IMR-90 (cell line): ENCODE results near the gene PDILT. TPM values are rescaled to one million over a fixed set of nuclear protein-coding genes. Genes with fewer than 3 reads are reported as not detected.

Experiments
- ATAC-seq: fragments of 200-7000 bp; cut with Tn5 transposase; 2 replicates; pipeline ENCODE4 v1.9.1; 2020; ENCODE audit warnings: low read depth, mild to moderate bottlenecking, moderate library complexity
- BruUV-seq: library from RNA; stranded (reverse); fragments of 400-500 nt; replicated peaks from 2 replicates; lab custom pipeline; 2021; lab: Mats Ljungman, UMichigan
- CTCF ChIA-PET: fragments of 300-600 bp; formaldehyde crosslinking; extraction: SDS; loops from one replicate; lab custom pipeline; 2021; ENCODE audit warnings: antibody characterized with exemption; lab: Yijun Ruan, JAX
- POLR2A ChIA-PET: fragments of 300-600 bp; sonication (Branson Sonifier 250); formaldehyde crosslinking; loops from one replicate; lab custom pipeline; 2022; ENCODE audit warnings: antibody characterized with exemption; ENCODE audit not compliant: unreplicated experiment; lab: Charles Lee
- DNase-seq: peaks from one replicate; pipeline ENCODE4 v3.0.0; 2013
- H2AFZ ChIP-seq: replicated peaks from 2 replicates; pipeline ENCODE3; 2013; ENCODE audit warnings: low read length, mild to moderate bottlenecking; ENCODE audit not compliant: poor library complexity
- H2AK5ac ChIP-seq: 2 replicates; pipeline ENCODE4 v1.6.1; 2013; ENCODE audit warnings: low read depth, low read length, inconsistent platforms
- H2AK9ac ChIP-seq: replicated peaks from 2 replicates; pipeline ENCODE3; 2013; ENCODE audit warnings: mild to moderate bottlenecking, low read depth, low read length, moderate library complexity; ENCODE audit not compliant: poor library complexity
- H2BK120ac ChIP-seq: 2 replicates; pipeline ENCODE4 v1.6.1; 2013; ENCODE audit warnings: low read depth, low read length, inconsistent platforms
- H2BK15ac ChIP-seq: 3 replicates; pipeline ENCODE4 v1.6.1; 2013; ENCODE audit warnings: low read depth, low read length, inconsistent platforms
- H2BK20ac ChIP-seq: 2 replicates; pipeline ENCODE4 v1.6.1; 2013; ENCODE audit warnings: low read depth, mild to moderate bottlenecking, inconsistent platforms, low read length, moderate library complexity
- H2BK5ac ChIP-seq: 2 replicates; pipeline ENCODE4 v1.6.1; 2013; ENCODE audit warnings: mild to moderate bottlenecking, low read depth, low read length, inconsistent platforms; ENCODE audit not compliant: poor library complexity, severe bottlenecking
- H3K14ac ChIP-seq: replicated peaks from 2 replicates; pipeline ENCODE4 v1.6.1; 2013; ENCODE audit warnings: low read depth, low read length, inconsistent platforms
- H3K18ac ChIP-seq: 2 replicates; pipeline ENCODE4 v1.6.1; 2013; ENCODE audit warnings: low read depth, low read length, control low read depth
- H3K23ac ChIP-seq: 2 replicates; pipeline ENCODE4 v1.6.1; 2013; ENCODE audit warnings: low read depth, low read length, inconsistent platforms
- H3K27ac ChIP-seq: 2 replicates; pipeline ENCODE4 v1.5.1; 2013; ENCODE audit warnings: mild to moderate bottlenecking, control low read depth, low read length; ENCODE audit not compliant: insufficient read depth
- H3K27me3 ChIP-seq: 2 replicates; pipeline ENCODE4 v1.6.1; 2013; ENCODE audit warnings: low read length; ENCODE audit not compliant: control insufficient read depth, insufficient read depth
- H3K36me3 ChIP-seq: 2 replicates; pipeline ENCODE4 v1.6.1; 2013; ENCODE audit warnings: low read length, mixed read lengths; ENCODE audit not compliant: control insufficient read depth, insufficient read depth
- H3K4ac ChIP-seq: 2 replicates; pipeline ENCODE4 v1.6.1; 2013; ENCODE audit warnings: low read depth, low read length, inconsistent platforms
- H3K4me1 ChIP-seq: 2 replicates; pipeline ENCODE4 v1.6.1; 2013; ENCODE audit warnings: low read length, mixed read lengths; ENCODE audit not compliant: control insufficient read depth, insufficient read depth
- H3K4me2 ChIP-seq: 2 replicates; pipeline ENCODE4 v1.6.1; 2013; ENCODE audit warnings: low read depth, mild to moderate bottlenecking, control low read depth, low read length, moderate library complexity
- H3K4me3 ChIP-seq: 2 replicates; pipeline ENCODE4 v1.5.1; 2013; ENCODE audit warnings: low read depth, mild to moderate bottlenecking, control low read depth, low read length, moderate library complexity; ENCODE audit not compliant: insufficient read depth
- H3K56ac ChIP-seq: 2 replicates; pipeline ENCODE4 v1.6.1; 2013; ENCODE audit warnings: low read length, inconsistent platforms; ENCODE audit not compliant: insufficient read depth; ENCODE audit errors: extremely low read depth
- H3K79me1 ChIP-seq, 2 experiments: 2 replicates each; pipeline ENCODE4 v1.6.1; 2013; ENCODE audit warnings: low read length in 2 of 2, inconsistent platforms in 1 of 2, low read depth in 1 of 2
- H3K9ac ChIP-seq: 2 replicates; pipeline ENCODE4 v1.6.1; 2013; ENCODE audit warnings: low read depth, low read length, control low read depth
- H3K9me1 ChIP-seq: 2 replicates; pipeline ENCODE4 v1.6.1; 2013; ENCODE audit warnings: low read length, inconsistent platforms; ENCODE audit not compliant: insufficient read depth
- H3K9me3 ChIP-seq: 2 replicates; pipeline ENCODE4 v1.6.1; 2013; ENCODE audit warnings: low read length; ENCODE audit not compliant: control insufficient read depth, insufficient read depth
- H4K20me1 ChIP-seq: 2 replicates; pipeline ENCODE4 v1.6.1; 2013; ENCODE audit warnings: low read length, inconsistent platforms; ENCODE audit not compliant: insufficient read depth
- H4K5ac ChIP-seq: 2 replicates; pipeline ENCODE4 v1.6.1; 2013; ENCODE audit warnings: mild to moderate bottlenecking, low read depth, low read length, control low read depth
- H4K8ac ChIP-seq, 2 experiments: 2 replicates each; pipeline ENCODE4 v1.6.1; 2013; ENCODE audit warnings: low read depth in 2 of 2, low read length in 2 of 2, control low read depth in 1 of 2, inconsistent platforms in 1 of 2
- H4K91ac ChIP-seq: 2 replicates; pipeline ENCODE4 v1.6.1; 2013; ENCODE audit warnings: low read depth, low read length, inconsistent platforms; ENCODE audit not compliant: insufficient read depth
- BHLHE40 ChIP-seq: fragments of 150-350 bp; IDR thresholded peaks from 2 replicates; pipeline ENCODE4 v1.6.1; 2016; ENCODE audit warnings: mild to moderate bottlenecking, low read depth, low read length
- CEBPB ChIP-seq: IDR thresholded peaks from 2 replicates; pipeline ENCODE4 v1.6.1; 2012; ENCODE audit warnings: low read depth, low read length, improper control_type of control experiment
- ELK1 ChIP-seq: fragments of 150-350 bp; IDR thresholded peaks from 2 replicates; pipeline ENCODE4 v1.6.1; 2016; ENCODE audit warnings: low read depth, mild to moderate bottlenecking, low read length, moderate library complexity, borderline replicate concordance
- MAFK ChIP-seq: IDR thresholded peaks from 2 replicates; pipeline ENCODE4 v1.6.1; 2012; ENCODE audit warnings: low read depth, low read length, improper control_type of control experiment
- MXI1 ChIP-seq: IDR thresholded peaks from 2 replicates; pipeline ENCODE4 v1.6.1; 2012; ENCODE audit warnings: low read depth, mild to moderate bottlenecking, low read length, moderate library complexity, borderline replicate concordance
- NFE2L2 ChIP-seq: fragments of 150-350 bp; IDR thresholded peaks from 2 replicates; pipeline ENCODE4 v1.6.1; 2016; ENCODE audit warnings: low read depth, mild to moderate bottlenecking, low read length
- POLR2A ChIP-seq: IDR thresholded peaks from 2 replicates; pipeline ENCODE4 v1.6.1; 2012; ENCODE audit warnings: mild to moderate bottlenecking, low read depth, low read length
- RFX5 ChIP-seq: IDR thresholded peaks from 2 replicates; pipeline ENCODE4 v1.8.0; 2012; ENCODE audit warnings: low read depth, mild to moderate bottlenecking, low read length, moderate library complexity
- SMC3 ChIP-seq: fragments of 150-350 bp; IDR thresholded peaks from 2 replicates; pipeline ENCODE4 v1.6.1; 2016; ENCODE audit warnings: low read depth, mild to moderate bottlenecking, antibody characterized with exemption, low read length, moderate library complexity
- WGBS, 2 experiments: methylation state at CpG; one replicate each; pipeline versions ENCODE4 v1.1.5 to v1.1.7; 2013; ENCODE audit warnings: missing lambda C conversion rate in 2 of 2; ENCODE audit not compliant: insufficient read length in 1 of 2; ENCODE audit errors: extremely low coverage in 2 of 2; 5-methylcytosine and 5-hydroxymethylcytosine counted together
- dilution Hi-C: fragments of 300-500 bp; cut with HindIII; formaldehyde crosslinking; loops from one replicate; pipeline ENCODE4 v1.14.3; 2018; ENCODE audit warnings: low sequenced_read_pairs; ENCODE audit not compliant: unreplicated experiment
- in situ Hi-C: fragments of 300-500 bp; cut with MboI; formaldehyde crosslinking; loops from 3 replicates; pipeline ENCODE4 v1.14.3; 2019; ENCODE audit warnings: low sequenced_read_pairs, inconsistent platforms, mixed read lengths
- intact Hi-C: fragments of 100-400 bp; cut with micrococcal nuclease; formaldehyde crosslinking; loops from 2 replicates; pipeline ENCODE4 v1.10.0; 2022
- polyA plus RNA-seq, 3 experiments: library from polyadenylated mRNA; depleted of rRNA; stranded (reverse); fragments of >200 nt; gene quantifications; 2 replicates each; pipeline ENCODE4 v1.2.3, GENCODE V29; 2012; ENCODE audit warnings: low replicate concordance in 1 of 3
- total RNA-seq: library from RNA; depleted of rRNA; stranded (reverse); fragments of >200 nt; gene quantifications from 2 replicates; pipeline ENCODE4 v1.2.3, GENCODE V29; 2012
- TF ChIP-seq, protein P1 (sequence below): conservative IDR thresholded peaks from 2 replicates; pipeline ENCODE4 v1.5.1; 2012; ENCODE audit warnings: mild to moderate bottlenecking, low read depth, low read length, improper control_type of control experiment

The PDILT gene
- total and polyA plus RNA-seq, 2 of the 4 experiments (the other 2 are of a cell fraction) = not detected

DNA sequence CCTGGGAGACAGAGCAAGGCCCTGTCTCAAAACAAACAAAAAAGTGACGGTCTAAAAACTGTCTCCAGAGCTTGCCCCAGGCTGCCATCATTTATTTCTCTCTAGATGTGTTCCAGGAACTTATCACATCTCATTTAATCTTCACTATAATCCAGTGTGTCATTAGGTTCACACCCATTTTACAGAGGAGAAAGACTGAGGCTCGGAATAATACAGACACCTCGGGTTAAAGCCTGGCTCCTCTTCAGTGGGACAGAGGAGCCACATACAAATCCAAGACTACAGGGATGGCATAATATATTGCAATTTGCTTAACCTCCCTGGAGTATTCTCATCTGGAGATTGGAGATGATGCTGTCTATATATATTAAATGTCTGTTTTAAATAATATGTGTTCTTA lies 5.9 kb downstream of the PDILT start:
- Histone ChIP-seq H3K79me1 (no peaks in the 10 kb centered on the region), H4K5ac (no peak overlapping the region), H3K9ac (no peak overlapping the region), H3K18ac (no peak overlapping the region), H3K4me3 (no peak overlapping the region), H3K4ac (no peak overlapping the region), H2AK9ac (no peak overlapping the region), H3K27ac (no peak overlapping the region), H3K9me1 (no peaks in the 10 kb centered on the region), H2BK15ac (no peak overlapping the region), H4K8ac (no peak overlapping the region), H3K27me3 (no peaks in the 10 kb centered on the region), H3K14ac (no peak overlapping the region), H2BK5ac (no peak overlapping the region), H3K23ac (no peak overlapping the region), H3K36me3 (no peaks in the 10 kb centered on the region), H2AFZ (no peak overlapping the region), H2BK120ac (no peak overlapping the region), H4K20me1 (no peaks in the 10 kb centered on the region), H2AK5ac (no peak overlapping the region), H3K4me2 (no peak overlapping the region), H3K9me3 (peaks cover 3% of the 10 kb centered on the region; the same call in 1 of the 2 replicates), H3K4me1 (no peaks in the 10 kb centered on the region), H4K91ac (no peak overlapping the region), H3K56ac (no peak overlapping the region), H2BK20ac (no peak overlapping the region)
- CTCF ChIA-PET = no interaction called here
- DNase-seq (no peak), ATAC-seq (no peak)
- POLR2A ChIA-PET = no interaction called here
- BruUV-seq = no TSS peak
- intact Hi-C loops = no loop called here
- in situ Hi-C loops = loop anchor here (25.0 kb wide), 1 partner anchor 786 kb away; no protein-coding TSS in a partner anchor
- no peak for TF ChIP-seq CEBPB
- TF ChIP-seq ELK1 = no peak
- no peak for TF ChIP-seq MAFK
- no peak for TF ChIP-seq MXI1
- TF ChIP-seq SMC3 = no peak
- TF ChIP-seq BHLHE40 = no peak
- TF ChIP-seq, protein P1, sequence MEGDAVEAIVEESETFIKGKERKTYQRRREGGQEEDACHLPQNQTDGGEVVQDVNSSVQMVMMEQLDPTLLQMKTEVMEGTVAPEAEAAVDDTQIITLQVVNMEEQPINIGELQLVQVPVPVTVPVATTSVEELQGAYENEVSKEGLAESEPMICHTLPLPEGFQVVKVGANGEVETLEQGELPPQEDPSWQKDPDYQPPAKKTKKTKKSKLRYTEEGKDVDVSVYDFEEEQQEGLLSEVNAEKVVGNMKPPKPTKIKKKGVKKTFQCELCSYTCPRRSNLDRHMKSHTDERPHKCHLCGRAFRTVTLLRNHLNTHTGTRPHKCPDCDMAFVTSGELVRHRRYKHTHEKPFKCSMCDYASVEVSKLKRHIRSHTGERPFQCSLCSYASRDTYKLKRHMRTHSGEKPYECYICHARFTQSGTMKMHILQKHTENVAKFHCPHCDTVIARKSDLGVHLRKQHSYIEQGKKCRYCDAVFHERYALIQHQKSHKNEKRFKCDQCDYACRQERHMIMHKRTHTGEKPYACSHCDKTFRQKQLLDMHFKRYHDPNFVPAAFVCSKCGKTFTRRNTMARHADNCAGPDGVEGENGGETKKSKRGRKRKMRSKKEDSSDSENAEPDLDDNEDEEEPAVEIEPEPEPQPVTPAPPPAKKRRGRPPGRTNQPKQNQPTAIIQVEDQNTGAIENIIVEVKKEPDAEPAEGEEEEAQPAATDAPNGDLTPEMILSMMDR = no peak
- no peak for TF ChIP-seq RFX5
- no peak for TF ChIP-seq NFE2L2
- no peak for TF ChIP-seq POLR2A
- WGBS, 2 experiments = 20% methylated on average over 1 of the region's 3 CpGs; no CpG with 5 or more reads in 1 of the 2 experiments
- dilution Hi-C loops = no loop called here
